CD4-positive, alpha-beta T cell treated with Interleukin-10 for 1 hour (primary cell): ENCODE results near the gene ZNG1A.
"Not testable (repeated sequence)": the region's sequence is repeated elsewhere in the genome, so short reads cannot be mapped to it uniquely, and the experiment has no call there.

Source experiments
- DNase-seq: peaks from one replicate; pipeline ENCODE4 v3.0.0-alpha.2; 2020

ZNG1A gene

DNA sequence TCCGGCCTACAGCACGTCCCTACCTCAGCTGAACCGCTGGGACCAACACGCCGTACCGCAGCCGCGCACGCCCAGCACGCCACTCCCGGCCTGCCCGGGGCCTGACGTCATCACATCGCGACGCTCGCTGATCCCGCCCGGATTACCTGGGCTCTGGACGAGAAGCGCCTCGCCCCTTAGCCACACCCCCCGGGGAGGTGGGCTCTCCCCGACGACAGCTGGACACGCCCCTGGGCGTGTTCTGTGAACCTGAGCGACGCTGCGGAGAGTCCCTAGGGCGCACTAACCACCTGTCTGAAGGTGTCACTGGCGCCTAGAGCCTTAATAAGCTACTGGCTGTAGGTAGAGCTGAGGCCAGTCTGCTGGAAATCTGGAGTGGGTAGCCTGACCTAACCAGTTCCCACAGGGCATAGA, at the start of gene ZNG1A:
Gene ZNG1A, minus strand, starts transcription at position 87 of the 414 bp plus-strand sequence. CDS start 87 bp downstream, outside the sequence.
- peak; percentile 91 for DNase-seq

DNA sequence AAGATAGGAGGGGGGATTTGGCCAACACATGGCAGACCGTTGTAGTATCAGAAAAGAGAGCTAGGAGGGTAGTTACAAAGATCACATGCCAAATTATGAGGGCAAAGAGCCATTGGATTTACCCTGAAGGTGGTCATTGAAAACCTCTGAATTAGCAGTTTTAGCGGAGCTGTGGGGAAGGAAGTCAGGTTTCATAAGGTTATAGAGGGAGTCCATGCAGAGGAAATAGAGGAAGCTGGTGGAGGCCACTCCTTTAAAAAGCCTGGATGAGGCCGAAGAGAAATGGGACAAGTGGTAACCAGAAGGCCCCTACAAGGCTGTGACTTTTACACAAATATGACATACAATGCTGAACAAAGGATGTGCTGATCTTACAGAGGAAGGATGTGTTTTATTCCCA, 49.0 kb upstream of the ZNG1A start:
- DNase-seq, result no peak

DNA sequence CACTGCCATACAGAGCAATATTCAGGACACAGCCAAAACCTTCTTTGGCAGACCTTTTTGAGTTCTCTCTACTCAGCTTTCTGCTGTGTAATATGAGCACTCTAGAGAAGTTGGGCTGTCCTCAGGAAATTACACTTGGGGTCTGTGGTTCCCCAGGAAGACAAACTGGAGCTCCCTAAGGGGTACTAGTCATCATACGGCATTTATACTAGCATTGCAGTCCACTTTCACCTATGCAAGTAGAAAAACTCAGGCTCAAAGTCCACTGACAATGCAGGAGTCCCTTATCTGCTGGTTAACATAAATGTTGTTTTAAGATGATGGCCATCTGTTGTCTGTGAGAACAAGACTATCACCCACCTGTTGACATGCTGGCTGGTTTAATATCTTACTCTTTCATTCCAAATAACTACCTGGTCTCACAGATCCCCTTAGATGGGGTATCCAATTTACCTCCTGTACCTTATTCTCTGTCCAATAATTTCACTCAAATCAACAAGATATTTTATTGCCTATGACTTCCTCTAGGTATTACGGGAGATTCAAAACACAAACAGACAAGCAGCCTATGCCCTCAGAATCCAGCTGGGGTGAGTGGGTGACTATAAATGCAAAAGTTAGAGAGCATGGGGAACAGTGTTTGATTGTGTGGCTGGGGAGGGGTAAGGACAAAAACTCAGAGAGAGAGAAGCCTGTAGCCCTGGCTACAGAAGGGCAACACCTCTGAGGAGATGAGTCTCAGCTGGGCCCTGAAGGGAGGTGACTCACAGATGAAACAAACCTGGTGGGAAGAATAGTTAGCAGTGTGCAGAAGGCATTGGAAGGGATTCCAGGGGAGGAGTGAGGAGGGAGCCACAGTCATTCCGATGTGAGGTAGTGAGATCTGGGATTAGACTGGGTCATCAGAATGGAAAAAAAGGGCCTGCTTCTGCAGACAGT, 46.0 kb upstream of the ZNG1A start:
- no peak for DNase-seq

DNA sequence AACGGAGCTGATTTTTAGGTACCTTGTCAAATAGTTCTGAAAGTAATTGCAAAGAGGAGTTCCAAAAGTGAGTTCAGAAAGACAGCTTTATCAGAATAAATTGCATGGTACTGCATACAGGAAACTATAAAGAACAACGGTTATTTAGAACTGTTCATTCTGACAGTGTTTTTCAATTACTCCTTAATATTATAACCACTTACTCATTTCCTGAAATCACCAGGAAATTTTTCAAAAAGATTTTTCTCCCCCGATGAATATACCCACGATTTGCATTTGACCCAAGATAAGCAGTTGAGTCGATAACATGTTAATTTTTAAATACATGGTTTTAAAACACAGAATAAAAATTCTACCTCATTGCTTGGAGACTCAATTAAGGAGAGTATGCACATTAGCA, 45.2 kb upstream of the ZNG1A start:
- DNase-seq, result no peak

DNA sequence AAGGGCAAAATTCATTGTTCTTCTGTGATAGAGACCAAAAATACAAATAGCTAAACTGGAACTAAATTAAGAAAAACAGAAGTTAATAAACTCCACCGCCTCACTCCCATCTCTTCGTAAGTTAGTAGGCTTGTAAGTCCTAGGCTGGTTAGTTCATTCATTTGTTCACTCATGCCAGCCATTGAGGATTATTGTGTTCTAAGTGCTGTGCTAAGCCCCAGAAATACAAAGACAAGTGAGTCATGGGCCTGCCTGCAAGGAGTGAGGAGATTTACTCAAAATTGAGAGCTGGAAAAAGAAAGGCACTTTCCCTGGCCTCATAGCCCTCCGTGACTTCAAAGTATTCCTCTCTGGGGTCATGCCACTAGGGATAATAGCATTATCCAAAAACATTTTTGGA, 44.3 kb upstream of the ZNG1A start:
- DNase-seq, result no peak

DNA sequence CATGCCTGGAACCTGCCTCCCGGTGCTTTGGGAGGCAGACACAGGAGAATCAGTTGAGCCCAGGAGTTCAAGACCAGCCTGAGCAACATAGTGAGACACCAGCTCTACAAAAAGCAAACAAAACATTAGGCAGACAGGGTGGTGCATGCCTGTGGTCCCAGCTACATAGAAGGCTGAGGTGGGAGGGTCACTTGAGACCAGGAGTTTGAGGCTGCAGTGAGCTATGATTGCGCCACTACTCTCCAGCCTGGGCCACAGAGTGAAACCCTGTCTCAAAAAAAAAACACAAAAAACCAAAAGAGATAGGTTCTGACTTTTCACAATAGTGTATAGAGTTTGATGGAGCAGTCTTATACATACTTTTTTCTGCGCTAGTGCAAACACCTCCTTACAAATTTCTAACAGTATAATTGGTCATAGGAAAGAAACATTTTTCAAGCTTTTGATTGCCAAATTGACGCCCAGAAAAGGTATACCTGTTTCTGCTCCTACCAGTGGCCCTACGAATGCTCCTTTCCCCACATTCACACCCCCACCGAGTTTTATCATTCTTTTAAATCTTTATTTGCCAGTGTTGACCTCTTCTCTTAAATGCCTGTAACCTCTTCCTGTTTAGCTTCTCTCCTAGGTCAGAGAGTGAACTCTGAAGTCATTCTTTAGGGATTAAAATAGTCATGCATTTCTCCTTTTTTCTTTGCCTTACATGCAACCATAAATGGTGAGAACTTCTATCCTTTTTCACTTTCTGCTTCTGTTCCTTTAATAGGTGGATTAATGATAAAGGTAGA, 43.3 kb upstream of the ZNG1A start:
- DNase-seq, result no peak

DNA sequence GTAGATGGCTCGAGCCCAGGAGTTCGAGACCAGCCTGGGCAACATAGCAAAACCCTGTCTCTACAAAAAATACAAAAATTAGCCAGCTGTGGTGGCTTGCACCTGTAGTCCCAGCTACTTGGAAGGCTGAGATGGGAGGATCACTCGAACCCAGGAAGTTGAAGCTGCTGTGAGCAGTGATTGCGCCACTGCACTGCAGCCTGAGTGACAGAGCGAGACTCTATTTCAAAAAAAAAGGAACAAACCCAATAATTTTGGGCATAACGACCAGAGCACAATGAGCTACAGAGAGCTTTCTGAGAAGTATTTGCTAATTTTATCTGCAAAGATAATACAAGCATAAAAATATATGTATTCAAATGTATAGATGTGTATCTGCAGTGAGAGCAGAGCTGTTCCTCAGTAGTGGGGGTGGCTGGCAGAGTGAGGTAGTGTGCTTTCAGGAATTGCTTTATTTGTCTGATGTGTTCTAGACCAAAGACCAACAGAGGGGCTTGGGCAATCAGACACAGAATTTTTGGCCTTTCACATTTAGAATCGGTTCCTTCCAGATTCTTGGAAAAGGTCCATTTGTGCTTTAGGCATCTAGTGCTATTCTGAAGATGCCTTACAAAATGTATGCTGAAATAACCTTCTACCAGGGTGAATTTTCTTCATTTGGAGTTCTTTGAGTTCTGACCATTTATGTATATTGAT, 41.0 kb upstream of the ZNG1A start:
- DNase-seq, result no peak

DNA sequence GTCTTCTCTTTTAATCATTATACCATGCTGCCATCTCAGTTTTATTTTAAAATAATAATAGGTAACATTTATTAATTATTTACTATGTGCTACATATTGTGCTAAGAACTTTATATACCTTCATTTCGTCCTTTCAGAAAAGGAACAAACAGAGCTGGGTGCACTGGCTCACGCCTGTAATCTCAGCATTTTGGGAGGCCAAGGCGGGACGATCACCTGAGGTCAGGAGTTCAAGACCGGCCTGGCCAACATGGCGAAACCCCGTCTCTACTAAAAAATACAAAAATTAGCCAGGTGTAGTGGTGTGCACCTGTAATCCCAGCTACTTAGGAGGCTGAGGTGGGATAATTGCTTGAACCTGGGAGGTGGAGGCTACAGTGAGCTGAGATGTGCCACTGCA, 40.2 kb upstream of the ZNG1A start:
- not testable (repeated sequence) for DNase-seq

DNA sequence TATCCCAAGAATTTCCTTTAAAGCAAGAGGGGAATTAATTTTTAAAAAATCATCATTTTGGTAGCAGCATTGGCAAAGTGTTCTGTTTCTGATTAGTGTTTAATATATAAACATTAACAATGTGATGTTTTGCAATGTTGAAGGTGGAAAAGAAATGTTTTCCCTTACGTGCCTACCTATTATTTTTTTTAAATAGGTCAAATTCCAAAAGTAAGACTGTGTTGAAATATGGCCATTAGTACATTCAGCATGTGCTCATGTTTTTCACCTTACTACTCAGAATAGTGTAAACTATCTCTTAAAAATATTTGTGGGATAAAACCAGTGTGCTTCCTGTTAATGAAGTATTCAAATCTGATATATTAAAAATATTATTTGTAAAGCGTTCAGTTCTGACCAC, 39.1 kb upstream of the ZNG1A start:
- DNase-seq, result no peak

DNA sequence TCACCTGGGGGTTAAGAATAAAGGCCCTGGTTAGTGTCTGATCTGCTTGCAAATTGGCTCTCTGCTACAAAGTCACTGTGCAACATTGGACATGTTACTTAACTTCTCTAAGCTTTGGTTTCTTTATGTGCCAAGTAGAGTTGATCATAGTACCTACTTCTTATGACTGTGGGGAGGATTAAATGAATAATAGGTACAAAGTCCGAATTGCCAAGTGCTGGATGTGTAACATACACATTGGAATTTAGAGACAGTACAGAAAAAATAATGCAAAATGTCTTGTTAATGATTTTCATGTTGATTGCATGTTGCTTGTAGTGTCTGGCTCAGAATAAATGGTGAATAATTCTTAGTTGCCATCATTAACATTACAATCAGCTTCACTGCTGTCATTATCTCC, 38.0 kb upstream of the ZNG1A start:
- no peak for DNase-seq

DNA sequence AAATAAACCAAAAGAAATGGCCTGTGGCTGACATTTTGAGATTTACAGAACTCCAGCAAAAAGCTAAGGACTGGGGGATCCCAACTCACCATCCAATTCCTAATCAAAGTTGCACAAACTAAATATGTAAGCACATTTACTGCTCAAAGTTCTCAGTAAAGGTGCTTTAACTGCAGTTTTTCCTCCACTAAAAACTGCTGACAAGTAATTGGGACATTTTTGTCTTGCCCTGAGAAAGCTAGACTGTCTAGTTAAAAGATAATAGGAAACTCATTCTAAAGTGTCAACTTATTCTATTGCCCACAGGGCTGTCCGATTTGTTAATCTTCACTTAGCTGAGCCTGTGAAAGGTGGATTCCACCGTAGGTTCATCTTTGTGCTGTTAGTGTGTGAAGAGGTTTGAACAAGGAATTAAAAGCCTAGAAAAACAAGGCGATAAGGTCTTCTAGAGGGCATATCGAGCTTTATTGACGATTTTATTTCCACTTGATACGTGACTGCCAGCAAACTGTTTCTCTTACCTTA, 36.8 kb upstream of the ZNG1A start:
- DNase-seq, result no peak

DNA sequence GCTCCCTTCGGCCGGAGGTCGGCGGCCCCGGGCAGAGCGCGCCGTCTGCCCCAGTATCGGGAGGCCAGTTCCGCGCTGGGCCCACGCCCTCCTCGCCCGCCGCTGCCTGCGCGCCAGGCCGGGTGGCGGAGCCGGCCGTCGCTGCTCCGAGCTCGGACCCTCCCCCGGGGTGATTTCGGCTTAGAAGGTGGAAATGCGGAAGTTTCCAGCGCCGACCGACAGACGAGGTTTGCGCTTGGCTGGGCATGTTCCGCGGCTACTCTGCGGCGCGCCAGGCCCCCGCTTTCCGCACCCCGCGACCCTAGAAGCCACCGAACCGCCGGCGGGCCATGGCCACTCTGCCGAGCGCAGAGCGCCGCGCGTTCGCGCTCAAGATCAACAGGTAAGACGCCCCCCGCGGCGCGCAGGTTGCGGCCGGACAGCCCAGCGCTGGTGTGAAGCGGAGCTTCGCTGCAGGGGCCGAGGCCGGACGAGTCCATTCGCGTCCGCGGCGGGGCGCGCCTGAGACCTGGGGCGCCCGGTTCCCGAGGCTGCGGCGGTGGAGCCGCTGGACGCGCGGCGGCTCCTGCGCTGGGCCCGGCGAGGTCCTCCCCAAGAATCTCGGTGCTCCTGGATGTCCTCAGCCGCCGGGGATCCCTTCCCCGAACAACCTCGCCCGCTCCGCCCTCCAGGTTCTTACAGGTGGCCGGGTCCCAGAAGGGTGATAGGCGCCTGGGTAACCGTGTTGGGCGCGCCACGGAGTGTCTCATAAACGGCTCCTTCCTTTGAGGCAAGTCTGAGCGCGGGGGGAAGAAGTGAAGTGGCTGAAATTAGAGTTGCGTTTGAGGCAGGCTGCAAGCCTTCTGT, 36.0 kb upstream of the ZNG1A start, which contains the start of gene DOCK8:
Gene DOCK8, plus strand, starts transcription at position 218 of the 846 bp plus-strand sequence. Its CDS starts 112 bp downstream, at position 330.
- peak; percentile 66 for DNase-seq

DNA sequence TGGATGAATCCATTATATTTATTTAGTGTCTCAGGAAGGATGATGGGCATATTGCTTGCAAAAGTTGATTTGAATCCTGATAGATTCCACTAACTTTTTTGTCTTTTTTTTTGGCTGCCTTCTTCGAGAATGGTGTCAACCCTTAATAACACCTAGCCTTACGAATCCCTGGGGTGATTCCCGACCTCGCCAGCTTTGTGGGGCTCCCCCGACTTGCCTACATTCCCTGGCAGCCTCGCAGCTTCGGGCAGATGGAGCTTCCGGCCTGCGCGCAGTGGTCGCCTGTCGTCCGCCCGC, 35.4 kb upstream of the ZNG1A start:
- no peak for DNase-seq

DNA sequence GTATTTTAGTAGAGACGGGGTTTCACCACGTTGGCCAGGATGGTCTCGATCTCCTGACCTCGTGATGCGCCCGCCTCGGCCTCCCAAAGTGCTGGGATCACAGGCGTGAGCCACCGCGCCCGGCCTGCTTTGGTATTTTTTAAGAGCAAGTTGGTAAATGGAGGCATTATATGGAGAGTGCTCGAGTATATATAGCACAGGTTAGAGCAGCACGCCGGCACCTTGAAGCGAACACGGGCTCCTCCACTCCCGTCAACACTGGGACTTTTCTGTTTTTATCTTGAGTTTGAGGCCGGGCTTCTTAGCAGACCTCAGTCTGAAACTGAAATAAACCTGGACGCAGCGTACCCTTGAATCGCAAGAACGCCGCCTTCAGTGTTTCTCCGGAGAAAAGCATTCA, 35.0 kb upstream of the ZNG1A start:
- not testable (repeated sequence) for DNase-seq

DNA sequence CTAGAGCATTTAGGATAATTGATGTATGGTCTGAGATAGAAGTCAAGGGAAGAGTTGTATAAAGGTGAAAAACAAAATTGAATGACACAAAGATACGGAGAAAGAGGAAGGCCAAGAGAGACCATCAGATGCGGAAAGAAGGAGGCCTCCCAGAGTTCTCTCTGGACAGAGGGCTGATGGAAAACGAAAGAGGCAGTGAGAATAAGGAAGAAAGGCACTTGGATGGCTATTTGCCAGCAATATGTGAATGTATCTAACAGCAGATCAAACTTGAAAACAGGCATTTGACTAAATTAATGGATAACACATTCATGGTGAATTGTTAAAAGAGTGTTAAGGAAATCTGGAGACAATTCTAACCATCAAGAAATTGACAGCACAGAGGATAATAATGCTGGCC, 33.4 kb upstream of the ZNG1A start:
- no peak for DNase-seq

DNA sequence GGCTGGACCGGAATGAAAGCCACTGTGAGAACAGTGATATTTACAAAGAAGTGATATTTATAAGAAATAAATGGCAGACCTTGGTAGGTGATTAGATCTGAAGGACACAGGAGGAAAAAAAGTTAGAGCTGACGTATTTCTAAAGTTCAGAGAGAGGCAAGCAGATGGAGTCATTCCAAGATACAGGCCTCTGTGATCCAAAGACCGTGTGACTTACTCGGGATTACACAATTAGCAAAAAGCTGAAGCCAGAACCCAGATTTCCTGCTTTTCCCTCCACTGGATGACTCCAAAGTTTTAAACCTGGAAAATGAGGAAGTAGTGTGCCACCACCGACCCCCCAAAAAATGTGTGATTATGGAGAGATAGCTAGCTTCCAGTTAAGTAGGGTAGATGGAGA, 32.7 kb upstream of the ZNG1A start:
- no peak for DNase-seq

DNA sequence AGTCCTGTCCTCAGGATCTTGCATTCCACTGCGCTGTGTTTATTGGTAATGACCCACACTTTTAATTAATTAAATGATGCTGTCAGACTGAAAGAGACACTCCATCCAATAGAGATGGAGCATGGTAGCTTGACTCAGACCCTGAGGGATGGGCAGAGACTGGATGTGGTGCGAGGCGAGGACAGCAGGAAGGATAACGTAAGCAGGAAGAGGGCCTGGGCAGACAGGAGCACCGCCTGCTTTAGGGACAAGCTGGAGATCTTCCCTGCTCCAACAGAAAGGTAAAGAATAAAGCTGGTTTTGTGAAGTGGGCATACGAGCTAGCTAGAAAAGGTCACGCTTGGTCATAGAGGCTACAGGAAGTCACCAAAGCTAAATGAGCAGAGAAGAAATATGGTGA, 32.2 kb upstream of the ZNG1A start:
- no peak for DNase-seq

DNA sequence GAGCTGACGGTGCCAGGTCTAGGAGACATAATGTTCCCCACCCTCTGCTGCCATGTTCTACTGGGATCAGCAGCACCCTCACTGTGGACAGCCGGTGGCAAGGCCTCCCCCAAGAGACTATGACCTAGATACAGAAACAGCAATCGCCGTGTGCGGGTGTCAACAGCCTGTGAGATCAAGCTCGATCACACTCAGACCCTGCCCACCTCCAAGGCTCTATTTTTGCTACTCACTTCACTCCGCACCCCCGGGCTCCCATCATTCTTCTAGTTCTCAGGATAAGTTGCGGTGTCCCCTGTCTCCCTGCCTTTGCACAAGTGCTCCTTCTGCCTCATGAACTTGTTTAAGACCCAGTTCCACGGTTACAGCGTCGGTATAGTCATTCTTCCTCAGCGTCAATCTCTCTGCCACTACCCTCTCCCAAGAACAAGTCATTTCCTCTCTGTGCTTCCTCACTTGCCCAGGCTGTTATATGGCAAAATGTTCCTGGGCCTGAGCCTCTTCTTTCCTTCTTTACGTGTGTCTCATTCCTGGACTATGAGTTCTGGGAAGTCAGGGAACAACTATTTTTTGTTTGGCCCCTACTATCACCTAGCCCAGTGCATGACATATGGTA, 30.4 kb upstream of the ZNG1A start:
- no peak for DNase-seq

DNA sequence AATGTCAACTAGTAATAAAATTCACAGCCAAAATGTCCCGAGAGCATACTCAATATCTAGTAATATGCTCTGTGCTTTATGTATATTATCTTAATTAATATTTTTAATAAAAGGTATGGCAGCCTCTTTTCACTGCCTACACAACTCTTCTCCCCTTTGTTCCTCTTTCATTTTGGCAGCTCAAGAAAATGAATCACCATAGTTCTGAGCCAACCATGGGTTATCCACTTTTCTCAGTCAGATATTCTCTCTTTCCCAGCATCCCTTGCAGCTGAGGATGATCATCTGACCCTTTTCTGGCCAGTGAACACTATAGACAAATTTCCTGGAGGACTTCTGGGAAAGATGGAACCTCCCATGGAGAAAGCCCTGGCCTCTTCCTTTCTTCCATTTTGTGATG, 27.6 kb upstream of the ZNG1A start:
- DNase-seq, result no peak

DNA sequence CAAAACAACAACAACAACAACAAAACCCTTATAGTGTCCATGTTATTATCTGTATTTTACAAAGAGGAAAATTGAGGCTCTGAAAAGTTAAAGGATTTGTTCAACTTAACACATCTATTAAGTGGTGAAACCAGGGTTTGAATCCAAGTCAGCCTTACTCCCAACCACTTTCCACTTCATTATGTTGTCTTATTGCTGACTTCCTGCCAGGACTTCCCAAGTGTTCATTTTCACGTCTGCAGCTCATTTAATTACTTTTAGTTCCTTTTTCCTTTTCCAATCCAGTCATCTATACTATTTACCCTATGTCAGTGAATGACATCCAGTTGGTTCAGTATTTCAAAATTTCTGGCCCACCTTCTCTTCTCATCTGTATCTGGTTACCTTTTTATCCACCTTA, 20.7 kb upstream of the ZNG1A start:
- not testable (repeated sequence) for DNase-seq

DNA sequence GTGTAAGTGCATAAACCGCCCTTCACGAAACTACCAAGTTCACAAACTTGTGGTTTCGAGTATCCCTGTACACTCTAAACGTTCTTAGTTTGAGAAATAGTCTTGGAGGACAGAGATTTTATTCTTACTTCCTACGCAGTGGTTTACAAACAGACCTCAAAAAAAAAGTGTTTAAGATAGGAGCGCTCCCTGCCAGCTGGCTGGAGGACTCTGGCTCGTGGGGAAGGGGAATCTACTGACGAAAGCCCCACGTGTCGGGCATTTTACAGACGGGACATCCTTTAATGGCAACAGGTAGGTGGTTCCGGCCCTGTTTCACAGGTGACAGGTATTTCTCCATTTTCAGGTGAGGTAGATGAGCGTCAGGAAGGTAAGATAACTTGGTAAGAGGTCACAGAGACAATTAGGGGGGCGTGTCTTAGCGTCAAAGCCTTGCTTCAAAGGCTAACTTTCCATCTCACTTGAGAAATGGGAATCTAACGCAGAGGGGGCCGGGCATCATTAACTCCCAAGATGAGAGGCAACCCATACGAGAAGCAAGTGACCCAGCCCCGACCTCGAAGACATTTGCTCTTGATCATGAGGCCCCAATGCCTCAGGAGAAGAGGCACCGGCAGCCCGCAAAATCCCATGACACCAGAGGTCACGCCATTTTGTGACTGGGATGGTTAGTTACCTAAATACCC, 573 bp downstream of the ZNG1A start:
- peak; percentile 48 for DNase-seq
